DMS79 treated with DMSO at 0.1 percent for 48 hours (cell line): Measurements from ENCODE around the gene SAPCD2.
"Not testable (repeated sequence)": the region's sequence is repeated elsewhere in the genome, so short reads cannot be mapped to it uniquely, and the experiment has no call there.

ENCODE experiments used
- DNase-seq: peaks from one replicate; lab custom pipeline; 2025; lab: John Stamatoyannopoulos, UW

SAPCD2 gene

DNA sequence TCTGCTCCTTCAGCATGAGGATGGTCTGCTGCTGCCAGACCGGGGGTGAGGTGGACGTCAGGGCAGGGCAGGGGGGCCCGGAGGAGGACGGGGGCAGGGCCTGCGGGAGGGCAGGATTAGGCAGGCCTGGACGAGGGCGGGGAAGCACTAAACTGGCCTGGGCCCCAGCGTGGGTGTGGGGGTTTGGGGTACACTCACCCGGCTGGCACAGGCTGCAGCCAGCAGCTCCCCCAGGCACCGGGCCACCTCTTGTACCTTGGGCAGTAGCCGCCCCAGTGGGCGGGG lies 5.5 kb downstream of the SAPCD2 start:
- no peak for DNase-seq

DNA sequence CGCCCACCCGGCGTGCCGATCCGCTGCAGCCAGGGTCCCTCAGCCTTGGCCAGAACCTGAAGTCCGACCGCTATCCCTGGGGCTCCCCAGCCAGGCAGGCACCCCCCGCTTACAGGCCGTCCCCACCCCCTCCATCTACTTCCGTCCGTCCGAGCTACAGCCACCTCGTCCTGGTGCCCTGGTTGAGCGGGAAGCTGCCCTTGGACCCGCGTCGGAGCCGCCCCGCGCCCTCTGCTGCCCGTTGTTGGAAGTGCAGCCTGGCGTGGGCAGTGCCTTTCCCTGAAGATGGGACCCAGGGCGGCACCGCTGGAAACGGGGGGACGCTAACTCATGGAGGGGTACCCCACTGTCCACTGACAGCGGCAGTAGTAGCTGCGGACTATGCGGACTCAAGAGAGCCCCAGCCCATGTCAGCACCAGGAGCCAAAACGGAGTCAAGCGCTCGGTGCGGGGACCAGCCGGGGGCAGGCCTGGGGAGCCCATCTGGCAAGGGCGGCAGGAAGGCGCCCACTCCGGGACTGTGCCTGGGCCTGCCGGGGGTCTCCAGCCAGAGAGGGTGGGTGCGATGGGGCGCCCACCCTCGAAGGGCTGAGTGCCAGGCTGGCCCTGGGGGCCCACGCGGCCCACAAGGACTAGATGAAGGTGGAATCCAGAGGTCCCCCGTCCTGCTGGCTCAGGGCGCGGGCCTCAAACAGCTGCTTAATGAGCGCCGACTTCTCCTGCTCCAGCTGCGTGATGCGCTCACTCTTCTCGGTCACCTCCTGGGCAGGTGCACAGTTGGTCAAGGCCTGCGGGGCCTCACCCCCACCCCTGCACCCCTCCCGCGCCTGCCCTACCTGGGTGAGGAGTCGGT lies 6.1 kb downstream of the SAPCD2 start:
- DNase-seq: no peak

DNA sequence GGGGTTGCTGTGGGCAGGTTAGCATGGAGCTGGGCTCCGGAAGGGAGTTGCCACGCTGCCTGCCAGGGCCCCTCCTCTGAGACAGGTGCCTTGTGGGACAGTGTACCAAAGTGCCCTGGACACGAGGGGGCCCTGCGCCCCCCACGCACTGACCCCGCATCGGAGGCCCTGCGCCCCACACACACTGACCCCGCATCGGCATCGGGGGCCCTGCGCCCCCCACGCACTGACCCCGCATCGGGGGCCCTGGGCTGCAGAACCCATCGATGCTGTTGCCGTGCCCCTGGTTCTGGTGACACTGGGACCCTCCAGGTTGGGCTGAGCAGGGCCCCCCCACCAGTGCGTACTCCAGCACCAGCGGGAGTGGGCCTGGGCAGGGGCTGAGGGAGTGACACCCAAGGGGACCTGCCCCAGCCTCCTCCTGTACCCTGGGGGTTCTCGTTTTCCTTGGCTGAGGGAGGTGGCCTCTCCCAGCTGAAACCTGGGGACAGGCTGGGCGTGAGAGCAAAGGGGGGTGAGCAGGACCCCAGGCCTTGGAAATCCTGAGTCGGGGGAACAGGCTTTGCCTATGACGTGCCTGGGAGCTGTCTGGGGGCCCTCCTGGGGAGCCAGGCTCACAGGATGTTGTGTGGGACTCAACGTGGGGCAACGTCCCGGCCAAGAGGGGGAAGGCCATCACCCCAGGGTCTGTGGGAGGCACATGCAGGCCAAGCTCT lies 6.9 kb downstream of the SAPCD2 start:
- DNase-seq: no peak

DNA sequence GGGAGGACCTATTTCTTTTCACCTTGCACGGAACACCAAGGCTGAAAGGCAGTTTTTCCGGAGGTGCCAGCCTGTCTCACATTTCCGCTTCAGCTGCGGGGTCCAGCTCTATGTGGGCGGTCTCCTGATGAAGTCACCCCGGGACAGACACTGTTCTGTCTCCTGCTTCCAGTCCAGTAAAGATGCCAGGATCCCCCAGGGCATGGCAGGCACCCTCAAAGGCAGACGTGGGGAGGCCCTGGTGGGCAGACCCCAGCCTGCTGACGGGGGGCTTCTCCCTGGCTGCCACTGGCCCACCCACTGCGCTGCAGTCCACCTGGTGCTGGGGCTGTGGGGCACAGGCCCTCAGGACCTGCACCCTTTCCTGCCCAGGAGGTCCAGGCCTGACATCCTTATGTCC lies 7.6 kb downstream of the SAPCD2 start:
- DNase-seq: not testable (repeated sequence)

DNA sequence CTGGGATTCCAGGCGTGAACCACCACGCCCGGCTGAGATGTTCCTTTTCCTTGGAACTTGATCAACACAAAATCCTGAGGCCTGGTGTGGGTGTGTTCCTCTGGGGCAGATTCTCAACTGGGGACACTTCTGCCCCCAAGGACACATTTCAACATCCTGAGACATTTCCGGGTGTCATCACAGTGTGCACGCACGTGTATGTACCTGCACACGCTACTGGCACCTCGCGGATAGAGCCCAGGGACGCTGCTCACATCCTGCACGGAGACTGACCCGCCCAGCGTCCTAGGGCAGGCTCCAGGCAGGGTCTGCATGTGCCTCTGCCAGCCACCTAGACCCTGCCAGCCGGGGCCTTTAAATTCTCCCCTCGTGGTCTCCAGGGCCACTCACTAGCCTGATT lies 8.0 kb downstream of the SAPCD2 start:
- no peak for DNase-seq

DNA sequence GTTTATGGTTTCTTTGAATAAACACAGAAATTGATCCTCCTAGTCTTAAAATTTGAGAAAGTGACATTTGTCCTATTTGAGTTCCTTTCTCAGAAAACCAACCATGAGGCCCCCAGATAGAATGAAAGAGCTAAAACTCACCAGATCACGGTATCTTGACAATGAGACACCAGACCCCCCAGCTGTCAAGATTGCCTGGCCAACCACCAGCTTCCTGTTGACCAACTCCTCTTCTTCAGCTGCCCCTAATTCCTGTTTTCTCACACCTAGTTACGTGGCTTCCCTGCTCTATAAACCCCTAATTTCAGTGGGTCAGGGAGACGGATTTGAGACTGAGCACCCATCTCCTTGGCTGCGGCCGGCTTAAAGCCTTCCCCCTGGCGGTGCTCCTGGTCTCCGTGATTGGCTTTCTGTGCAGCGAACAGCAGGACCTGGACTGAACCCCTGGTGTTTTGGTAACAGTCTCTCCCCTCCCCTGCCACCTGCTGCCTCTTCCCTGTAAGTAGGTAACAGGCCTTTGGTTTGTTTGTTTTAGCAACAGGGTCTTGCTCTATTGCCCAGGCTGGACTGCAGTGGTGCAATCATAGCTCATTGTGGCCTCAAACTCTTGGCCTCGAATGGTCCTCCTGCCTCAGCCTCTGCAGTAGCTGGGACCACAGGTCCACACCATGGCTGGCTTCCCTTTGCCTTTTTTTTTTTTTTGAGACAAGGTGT lies 11.7 kb downstream of the SAPCD2 start:
- DNase-seq: no peak

DNA sequence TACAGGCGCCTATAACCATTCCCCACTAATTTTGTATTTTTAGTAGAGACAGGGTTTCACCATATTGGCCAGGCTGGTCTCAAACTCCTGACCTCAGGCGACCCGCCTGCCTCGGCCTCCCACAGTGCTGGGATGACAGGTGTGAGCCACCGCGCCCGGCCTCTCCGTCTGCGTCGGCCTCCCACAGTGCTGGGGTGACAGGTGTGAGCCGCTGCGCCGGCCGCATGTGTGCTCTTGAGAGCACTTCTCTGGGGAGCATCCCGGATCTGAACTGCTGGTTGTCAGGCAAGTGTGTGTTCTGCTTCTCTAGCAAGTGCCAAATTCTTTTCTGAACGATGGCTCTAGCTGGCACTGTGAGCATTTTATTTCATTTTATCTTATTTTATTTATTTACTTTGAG lies 12.8 kb downstream of the SAPCD2 start:
- peak; percentile 65 for DNase-seq

DNA sequence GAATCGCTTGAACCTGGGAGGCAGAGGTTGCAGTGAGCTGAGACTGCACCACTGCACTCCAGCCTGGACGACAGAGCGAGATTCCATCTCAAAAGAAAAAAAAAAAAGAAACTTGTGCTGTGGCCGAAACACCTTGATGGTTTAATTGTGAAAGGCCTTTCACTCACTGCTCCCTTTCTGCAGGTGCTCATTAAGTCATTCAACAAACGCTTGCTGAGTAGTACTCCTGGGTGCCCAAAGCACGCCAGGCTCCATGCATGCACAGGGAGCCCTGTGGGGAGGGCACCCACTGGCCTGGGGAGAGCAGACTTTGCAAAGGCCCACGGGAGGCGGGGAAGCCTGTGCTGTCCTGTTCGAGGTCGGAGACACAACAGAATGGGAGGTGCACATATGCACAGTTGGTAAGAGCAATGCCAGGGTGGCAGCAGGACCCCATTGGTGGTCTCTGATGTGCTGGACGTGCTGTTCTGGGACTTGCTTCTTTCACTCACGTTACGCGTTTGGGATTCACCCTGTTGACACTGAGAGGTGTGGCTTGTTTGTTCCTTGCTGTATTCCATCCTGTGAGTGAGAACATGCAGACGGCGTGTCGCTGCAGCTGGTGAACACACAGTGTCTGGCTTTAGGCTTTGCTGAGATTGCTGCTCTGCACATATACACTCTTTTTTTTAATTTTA lies 13.5 kb downstream of the SAPCD2 start:
- no peak for DNase-seq

DNA sequence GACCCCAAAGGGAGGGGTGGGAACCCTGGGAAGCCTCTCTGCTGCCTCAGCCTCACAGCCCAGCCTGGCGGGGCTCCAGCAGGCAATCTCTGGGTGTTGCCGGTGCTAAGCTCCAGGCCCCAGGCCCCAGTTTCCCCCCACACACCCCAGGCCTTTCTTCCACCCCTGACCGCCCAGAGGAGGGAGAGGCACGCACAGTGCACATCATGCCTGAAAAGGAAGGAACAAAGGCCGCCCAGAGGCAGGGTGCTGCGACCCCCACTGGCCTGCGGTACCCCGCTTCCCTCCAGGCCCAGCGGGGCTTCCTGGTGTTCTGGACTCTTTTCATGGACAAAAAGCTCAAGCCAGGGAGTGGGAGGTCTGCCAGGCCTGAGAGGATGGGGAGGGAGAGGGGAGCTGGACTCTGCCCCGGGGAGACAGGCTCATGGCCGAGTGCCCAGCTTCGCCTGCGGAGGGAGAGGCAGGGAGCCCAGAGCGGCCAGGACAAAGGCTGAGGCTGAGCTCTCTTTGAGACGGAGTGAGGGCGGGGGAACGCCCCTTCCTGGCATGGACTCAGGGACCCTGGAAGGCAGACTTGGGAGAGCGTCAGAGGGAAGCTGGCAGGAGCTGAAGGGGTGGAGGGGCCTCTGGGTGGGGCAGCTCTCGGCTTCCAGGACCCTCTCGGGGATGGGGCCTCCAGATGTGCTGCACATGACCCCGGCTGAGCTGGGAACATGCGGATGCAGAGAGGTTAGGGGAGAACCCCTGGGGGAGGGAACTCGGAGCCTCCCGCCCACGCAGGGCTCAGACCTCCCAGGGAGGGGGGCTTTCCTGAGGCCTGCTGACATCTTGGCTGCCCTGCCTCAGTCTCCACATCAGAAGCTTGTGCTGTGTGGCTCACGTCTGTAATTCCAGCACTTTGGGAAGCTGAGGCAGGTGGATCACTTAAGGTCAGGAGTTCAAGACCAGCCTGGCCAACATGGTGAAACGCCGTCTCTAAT lies 14.7 kb downstream of the SAPCD2 start:
- DNase-seq: peak; percentile 72

DNA sequence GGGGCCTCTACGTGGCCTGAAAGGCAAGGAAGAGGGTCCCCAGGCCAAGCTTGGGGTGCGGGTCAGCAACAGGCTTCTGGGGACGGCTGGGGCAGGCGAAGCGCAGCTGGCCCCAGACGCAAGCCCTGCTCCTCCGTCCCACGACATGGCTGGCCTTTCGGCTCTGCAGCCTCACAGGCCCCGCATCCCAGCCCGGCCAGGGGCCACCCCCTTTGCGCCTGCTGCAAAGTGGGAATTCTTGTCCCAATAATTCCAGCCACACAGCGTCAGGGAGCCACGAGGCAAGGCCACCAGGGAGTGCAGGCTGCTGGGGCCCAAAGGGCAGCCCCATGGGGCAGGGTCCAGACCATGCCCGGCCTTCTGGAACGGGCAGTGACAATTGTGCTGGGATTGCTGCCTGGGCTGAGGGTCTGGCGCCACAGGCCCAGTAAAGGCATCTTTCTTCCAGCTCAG lies 15.4 kb downstream of the SAPCD2 start:
- no peak for DNase-seq

DNA sequence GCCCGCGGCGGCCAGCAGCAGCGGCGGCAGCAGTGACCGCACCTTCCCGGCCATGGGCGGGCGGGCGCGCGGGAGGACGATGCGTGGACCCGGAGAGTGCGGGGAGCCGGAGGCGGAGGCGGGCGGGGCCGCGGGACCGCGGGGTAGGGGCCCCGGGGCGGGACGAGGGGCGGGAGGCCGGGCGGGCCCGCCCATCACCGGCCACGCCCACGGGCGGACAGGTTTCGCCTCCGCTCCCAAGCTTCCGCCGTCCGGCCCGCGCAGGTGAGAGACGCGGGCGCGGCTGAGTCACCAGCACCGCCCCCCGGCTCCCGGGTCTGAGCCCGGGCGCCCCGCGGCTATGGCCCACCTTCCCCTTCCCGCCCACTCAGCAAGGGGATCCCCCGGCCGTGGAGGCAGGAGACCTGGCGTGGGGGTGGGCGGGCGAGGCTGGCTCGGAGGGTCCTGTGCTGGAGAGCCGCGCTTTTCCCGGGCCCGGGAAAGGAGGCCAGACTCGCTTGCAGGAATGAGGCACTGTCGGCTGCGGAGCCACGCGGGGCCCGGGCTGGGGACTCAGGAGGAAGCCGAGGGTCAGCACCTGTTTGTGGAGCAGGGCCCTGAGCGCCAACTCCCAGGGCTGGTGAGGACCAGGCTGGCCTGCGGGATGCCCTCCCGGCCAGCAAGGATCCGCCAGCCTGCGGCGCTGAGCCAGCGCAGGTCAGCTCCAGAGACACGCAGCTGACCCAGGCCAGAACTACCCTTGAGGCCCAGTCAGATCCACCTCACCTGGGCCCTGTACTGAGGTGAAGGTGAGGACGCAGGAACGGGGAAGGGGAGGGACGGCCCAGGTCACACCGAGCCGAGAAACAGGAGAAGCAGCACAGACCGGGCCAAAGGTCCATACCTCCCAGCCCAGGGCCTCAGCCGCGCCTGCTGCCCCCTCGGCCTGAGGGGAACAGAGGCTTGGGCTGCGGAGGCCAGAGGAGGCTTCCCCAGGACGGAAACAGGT lies 16.1 kb downstream of the SAPCD2 start, which contains the start of gene ENTPD2:
Gene ENTPD2 (minus strand): TSS at position 118 of the 988 bp plus-strand sequence. CDS start 64 bp downstream, at position 54.
- DNase-seq: peak; percentile 29

DNA sequence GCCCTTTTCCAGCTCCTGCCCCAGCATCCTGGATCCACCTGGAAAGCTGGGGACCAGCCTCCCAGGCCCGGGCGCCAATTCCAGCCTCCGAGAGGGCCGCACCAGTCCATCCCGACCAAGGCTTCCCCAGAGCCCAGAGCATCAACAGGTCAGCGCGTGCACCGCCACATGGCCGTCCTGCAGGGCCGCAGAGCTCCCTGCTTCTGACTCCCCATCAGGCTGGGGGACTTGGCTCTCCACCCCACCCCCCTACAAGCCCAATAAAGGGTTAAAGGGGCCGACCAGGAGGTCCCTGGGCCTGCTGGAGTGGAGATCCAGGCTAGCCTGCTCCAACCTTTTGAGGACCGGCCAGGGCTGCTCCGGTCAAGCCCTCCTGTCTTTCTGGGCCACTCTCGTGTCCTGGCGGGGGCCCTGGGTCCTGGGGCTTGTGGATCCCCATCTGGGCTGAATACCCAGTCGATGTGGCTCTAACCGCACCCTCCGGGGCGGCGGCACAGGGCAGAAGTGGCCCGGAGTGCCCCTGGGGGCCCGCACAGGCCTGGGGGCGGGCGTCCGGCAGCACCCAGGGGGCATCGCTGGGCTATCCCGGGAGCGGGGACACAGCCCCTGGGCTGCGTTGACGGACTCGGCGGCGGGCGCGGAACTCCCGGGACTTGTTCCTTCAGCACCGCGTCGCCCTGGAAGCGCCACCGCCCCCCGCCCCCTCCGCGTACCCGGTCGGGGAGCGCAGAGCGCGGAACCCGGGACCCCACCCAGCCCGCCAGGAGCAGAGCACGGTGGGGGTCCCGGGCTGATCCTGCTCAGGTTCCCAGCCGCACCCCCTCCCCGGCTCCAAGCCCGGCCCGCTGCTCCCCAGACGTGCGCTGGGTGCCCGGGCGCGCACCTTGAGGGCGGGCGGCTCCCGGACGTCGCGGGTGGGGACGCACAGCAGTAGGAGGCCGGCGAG lies 17.1 kb downstream of the SAPCD2 start:
- DNase-seq: no peak

DNA sequence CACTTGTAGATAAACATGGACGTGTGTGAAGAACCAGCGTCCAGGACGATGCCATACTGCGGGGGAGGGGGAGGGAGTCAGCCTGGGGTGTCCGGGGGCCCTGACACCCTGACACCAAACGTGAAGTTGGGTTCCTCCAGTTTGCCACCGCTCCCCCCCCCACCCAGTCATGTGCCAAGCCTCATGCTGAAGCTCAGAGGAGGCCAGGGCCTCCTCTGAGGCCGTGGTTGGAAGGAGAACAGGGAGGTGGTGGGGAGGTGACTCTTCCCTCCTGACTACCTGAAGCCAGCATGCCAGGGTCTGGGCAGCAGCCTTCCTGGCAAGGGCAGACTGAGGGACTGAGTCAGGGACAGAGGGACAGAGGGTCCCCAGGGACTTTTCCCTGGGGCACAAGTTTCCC lies 18.1 kb downstream of the SAPCD2 start:
- DNase-seq: no peak

DNA sequence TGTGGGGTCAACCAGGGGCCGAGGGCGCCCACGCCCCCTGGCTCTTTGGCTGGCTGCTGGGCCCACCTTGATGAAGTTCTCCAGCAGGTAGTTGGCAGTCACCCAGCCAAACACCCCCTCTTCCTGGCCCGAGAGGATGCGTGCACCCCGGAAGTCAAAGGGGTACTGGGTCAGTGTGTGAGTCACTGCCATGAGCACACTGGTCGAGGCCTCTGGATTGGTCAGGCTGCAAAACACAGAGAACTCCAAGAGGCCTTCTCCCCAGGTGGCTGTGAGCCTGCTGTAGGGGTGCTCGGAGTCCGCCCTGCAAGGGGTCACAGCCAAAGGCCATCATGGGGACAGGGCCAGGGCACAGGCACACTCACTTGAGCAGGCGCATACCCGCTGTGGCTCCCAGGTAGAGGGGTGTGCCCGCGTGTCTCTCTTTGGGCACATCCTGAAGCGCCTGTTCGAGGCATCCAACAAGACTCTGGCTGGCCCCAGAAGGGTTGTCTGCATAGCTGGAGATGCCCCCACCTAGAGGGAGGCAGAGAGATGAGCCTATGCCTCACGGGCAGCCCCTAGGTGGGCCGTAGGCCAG lies 19.1 kb downstream of the SAPCD2 start:
- no peak for DNase-seq

DNA sequence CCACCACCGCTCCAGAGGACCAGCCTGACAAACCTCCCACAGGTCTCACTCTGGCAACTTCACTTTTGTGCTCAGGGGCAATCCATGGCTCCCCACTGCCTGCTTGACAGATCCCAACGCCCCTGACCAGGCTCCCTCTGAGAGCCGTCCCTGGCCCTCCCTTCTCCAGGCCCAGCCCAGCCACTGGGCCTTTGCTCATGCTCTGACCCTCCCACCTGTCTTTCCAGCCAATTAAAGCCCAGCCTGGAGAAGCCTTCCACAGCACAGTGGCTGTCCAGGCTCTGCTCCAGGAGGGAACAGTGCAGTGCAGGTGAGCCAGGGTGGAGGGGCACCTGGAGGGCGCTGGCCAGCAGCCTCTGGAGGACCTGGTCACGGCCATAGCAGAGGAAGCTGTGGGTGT lies 19.8 kb downstream of the SAPCD2 start:
- DNase-seq: no peak

DNA sequence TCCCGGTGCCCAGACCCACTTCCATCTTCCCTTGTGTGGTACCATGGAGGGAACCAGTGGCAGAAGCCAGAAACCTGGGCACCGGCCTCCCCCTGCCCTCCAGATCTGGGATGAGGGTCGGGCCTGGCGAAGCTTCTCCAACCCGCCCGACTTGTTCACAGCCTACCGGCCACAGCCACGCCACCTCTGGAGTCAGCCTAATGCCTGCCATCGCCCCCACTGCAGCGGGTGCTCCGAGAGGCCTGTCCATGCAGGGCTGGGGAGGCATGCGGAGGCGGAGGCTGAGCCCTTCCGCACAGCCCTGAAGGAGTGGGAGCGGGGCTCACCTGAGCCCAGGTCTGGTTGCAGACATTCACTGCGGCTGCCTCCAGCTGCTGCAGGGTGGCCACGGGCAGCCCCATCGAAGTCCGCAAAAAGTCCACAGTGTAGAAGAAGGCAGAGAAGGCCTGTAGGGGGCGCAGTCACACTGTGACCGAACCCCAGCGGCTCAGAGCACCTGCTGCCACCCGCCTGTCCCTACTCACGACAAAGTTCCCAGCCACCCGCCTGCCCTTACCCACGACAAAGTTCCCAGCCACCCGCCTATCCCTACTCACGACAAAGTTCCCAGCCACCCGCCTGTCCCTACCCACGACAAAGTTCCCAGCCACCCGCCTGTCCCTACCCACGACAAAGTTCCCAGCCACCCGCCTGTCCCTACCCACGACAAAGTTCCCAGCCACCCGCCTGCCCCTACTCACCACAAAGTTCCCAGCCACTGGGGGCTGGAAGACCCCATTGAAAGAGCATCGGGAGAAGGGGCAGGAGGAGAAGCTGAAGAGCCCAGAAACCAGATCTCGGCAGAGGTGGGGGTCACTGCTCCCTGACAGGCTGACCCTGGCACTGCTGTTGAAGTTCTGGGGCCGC lies 20.6 kb downstream of the SAPCD2 start:
- peak; percentile 11 for DNase-seq
